ENCODE data around the gene CDH26.

- TF ChIP-seq TCF12 (IDR thresholded peaks at IDR 0.05; ENCODE audit: low read depth) (no peak), CEBPB (IDR thresholded peaks at IDR 0.05) (no peak), EP300 (IDR thresholded peaks at IDR 0.05; ENCODE audit: borderline replicate concordance) (no peak), EGR1 (IDR thresholded peaks at IDR 0.05) (no peak), TAF1 (IDR thresholded peaks at IDR 0.05; ENCODE audit: low read depth) (no peak), CREB1 (IDR thresholded peaks at IDR 0.05; ENCODE audit: low read depth) (no peak), RAD21 (IDR thresholded peaks at IDR 0.05; ENCODE audit: low read depth) (peak; percentile 50), TEAD4 (IDR thresholded peaks at IDR 0.05) (no peak), USF1 (IDR thresholded peaks at IDR 0.05) (no peak)
These were observed 9.1 kb upstream of the CDH26 start for GRCh38 chr20:59948828-59949720.

Measured in Ishikawa (cell line).